ENCODE data around the gene HDAC7.

The HDAC7 gene

GRCh38 chr12:47752552-47752951 lies 67.2 kb downstream of the HDAC7 start:
- no peaks in the 10 kb centered on the region for H3K36me3 Mint-ChIP-seq

GRCh38 chr12:47752121-47752520 lies 67.6 kb downstream of the HDAC7 start:
- peaks cover 34% of the 10 kb centered on the region for H3K4me1 Mint-ChIP-seq
- DNase-seq (ENCODE audit: low spot score in 2 of 2) (no peak), ATAC-seq (no peak)
- no peak overlapping the region for H3K4me3 Mint-ChIP-seq
- no peaks in the 10 kb centered on the region for H3K9me3 Mint-ChIP-seq
- H3K27ac Mint-ChIP-seq = peak overlapping the region; percentile 56
- no peaks in the 10 kb centered on the region for H3K36me3 Mint-ChIP-seq

More at GRCh38 chr12:47752552-47752951, 67.2 kb downstream of the HDAC7 start:
- ATAC-seq (no peak), DNase-seq (ENCODE audit: low spot score in 2 of 2) (no peak)
- peaks cover 38% of the 10 kb centered on the region for H3K4me1 Mint-ChIP-seq
- peak overlapping the region; percentile 56 for H3K27ac Mint-ChIP-seq
- H3K9me3 Mint-ChIP-seq = no peaks in the 10 kb centered on the region
- H3K4me3 Mint-ChIP-seq = no peak overlapping the region

GRCh38 chr12:47751561-47751960 lies 68.1 kb downstream of the HDAC7 start:
- H3K4me1 Mint-ChIP-seq = peaks cover 28% of the 10 kb centered on the region
- no peak for DNase-seq (ENCODE audit: low spot score in 2 of 2)
- H3K9me3 Mint-ChIP-seq = no peaks in the 10 kb centered on the region
- H3K4me3 Mint-ChIP-seq = no peak overlapping the region
- no peaks in the 10 kb centered on the region for H3K36me3 Mint-ChIP-seq
- H3K27ac Mint-ChIP-seq = peak overlapping the region; percentile 56
- ATAC-seq = no peak

- Mint-ChIP-seq H3K27ac (no peak overlapping the region), H3K9me3 (no peaks in the 10 kb centered on the region), H3K36me3 (no peaks in the 10 kb centered on the region), H3K4me3 (no peak overlapping the region), H3K4me1 (peaks cover 22% of the 10 kb centered on the region)
- no peak for DNase-seq (ENCODE audit: low spot score in 2 of 2)
- no peak for ATAC-seq
Measured at GRCh38 chr12:47750916-47751470, 68.7 kb downstream of the HDAC7 start.

- Mint-ChIP-seq H3K4me1 (peaks cover 16% of the 10 kb centered on the region), H3K36me3 (no peaks in the 10 kb centered on the region), H3K9me3 (no peaks in the 10 kb centered on the region), H3K27ac (peak overlapping the region; percentile 68), H3K4me3 (no peak overlapping the region)
- no peak for ATAC-seq
- no peak for DNase-seq (ENCODE audit: low spot score in 2 of 2)
Measured at GRCh38 chr12:47750229-47750798, 69.4 kb downstream of the HDAC7 start.

GRCh38 chr12:47748899-47749298 lies 70.8 kb downstream of the HDAC7 start:
- H3K36me3 Mint-ChIP-seq = no peaks in the 10 kb centered on the region
- H3K4me1 Mint-ChIP-seq = peaks cover 8% of the 10 kb centered on the region
- ATAC-seq (no peak), DNase-seq (ENCODE audit: low spot score in 2 of 2) (no peak)
- no peak overlapping the region for H3K4me3 Mint-ChIP-seq
- H3K27ac Mint-ChIP-seq = peak overlapping the region; percentile 29
- H3K9me3 Mint-ChIP-seq = no peaks in the 10 kb centered on the region

- Mint-ChIP-seq H3K4me3 (no peak overlapping the region), H3K36me3 (no peaks in the 10 kb centered on the region), H3K9me3 (no peaks in the 10 kb centered on the region), H3K27ac (no peak overlapping the region), H3K4me1 (peaks cover 9% of the 10 kb centered on the region)
- DNase-seq (ENCODE audit: low spot score in 2 of 2) (no peak), ATAC-seq (no peak)
Measured at GRCh38 chr12:47748507-47748828, 71.2 kb downstream of the HDAC7 start.

GRCh38 chr12:47747596-47748506 lies 71.9 kb downstream of the HDAC7 start:
- no peak overlapping the region for H3K4me3 Mint-ChIP-seq
- no peaks in the 10 kb centered on the region for H3K36me3 Mint-ChIP-seq
- H3K4me1 Mint-ChIP-seq = peaks cover 8% of the 10 kb centered on the region
- no peaks in the 10 kb centered on the region for H3K9me3 Mint-ChIP-seq
- ATAC-seq (no peak), DNase-seq (ENCODE audit: low spot score in 2 of 2) (no peak)
- no peak overlapping the region for H3K27ac Mint-ChIP-seq

GRCh38 chr12:47747126-47747525 lies 72.6 kb downstream of the HDAC7 start:
- DNase-seq (ENCODE audit: low spot score in 2 of 2) = no peak
- H3K27ac Mint-ChIP-seq = no peak overlapping the region
- H3K4me3 Mint-ChIP-seq = no peak overlapping the region
- ATAC-seq = no peak
- no peaks in the 10 kb centered on the region for H3K36me3 Mint-ChIP-seq
- no peaks in the 10 kb centered on the region for H3K9me3 Mint-ChIP-seq
- H3K4me1 Mint-ChIP-seq = peaks cover 13% of the 10 kb centered on the region

- Mint-ChIP-seq H3K36me3 (peaks cover under 1% of the 10 kb centered on the region), H3K4me1 (peaks cover 16% of the 10 kb centered on the region), H3K27ac (no peak overlapping the region), H3K4me3 (no peak overlapping the region), H3K9me3 (no peaks in the 10 kb centered on the region)
- DNase-seq (ENCODE audit: low spot score in 2 of 2) (no peak), ATAC-seq (no peak)
Measured at GRCh38 chr12:47746523-47746922, 73.2 kb downstream of the HDAC7 start.

GRCh38 chr12:47746073-47746472 lies 73.6 kb downstream of the HDAC7 start:
- H3K4me1 Mint-ChIP-seq = peaks cover 20% of the 10 kb centered on the region
- no peak overlapping the region for H3K4me3 Mint-ChIP-seq
- H3K36me3 Mint-ChIP-seq = peaks cover 5% of the 10 kb centered on the region
- no peaks in the 10 kb centered on the region for H3K9me3 Mint-ChIP-seq
- DNase-seq (ENCODE audit: low spot score in 2 of 2) (no peak), ATAC-seq (no peak)
- no peak overlapping the region for H3K27ac Mint-ChIP-seq

GRCh38 chr12:47745485-47746041 lies 74.1 kb downstream of the HDAC7 start:
- DNase-seq (ENCODE audit: low spot score in 2 of 2) (no peak), ATAC-seq (no peak)
- no peaks in the 10 kb centered on the region for H3K9me3 Mint-ChIP-seq
- H3K36me3 Mint-ChIP-seq = peaks cover 6% of the 10 kb centered on the region
- H3K27ac Mint-ChIP-seq = no peak overlapping the region
- H3K4me1 Mint-ChIP-seq = peaks cover 25% of the 10 kb centered on the region
- no peak overlapping the region for H3K4me3 Mint-ChIP-seq

- Mint-ChIP-seq H3K4me1 (peaks cover 32% of the 10 kb centered on the region), H3K36me3 (peaks cover 6% of the 10 kb centered on the region), H3K4me3 (no peak overlapping the region), H3K27ac (no peak overlapping the region), H3K9me3 (no peaks in the 10 kb centered on the region)
- ATAC-seq (no peak), DNase-seq (ENCODE audit: low spot score in 2 of 2) (no peak)
Measured at GRCh38 chr12:47744778-47745436, 74.8 kb downstream of the HDAC7 start.

- no peaks in the 10 kb centered on the region for H3K9me3 Mint-ChIP-seq
- H3K27ac Mint-ChIP-seq = peak overlapping the region; percentile 73
- H3K36me3 Mint-ChIP-seq = peaks cover 6% of the 10 kb centered on the region
- ATAC-seq (no peak), DNase-seq (ENCODE audit: low spot score in 2 of 2) (no peak)
- no peak overlapping the region for H3K4me3 Mint-ChIP-seq
- peaks cover 40% of the 10 kb centered on the region for H3K4me1 Mint-ChIP-seq
Measured at GRCh38 chr12:47744005-47744651, 75.6 kb downstream of the HDAC7 start.

- peak overlapping the region; percentile 73 for H3K27ac Mint-ChIP-seq
- H3K4me1 Mint-ChIP-seq = peaks cover 41% of the 10 kb centered on the region
- DNase-seq (ENCODE audit: low spot score in 2 of 2) (no peak), ATAC-seq (no peak)
- no peaks in the 10 kb centered on the region for H3K9me3 Mint-ChIP-seq
- peaks cover 6% of the 10 kb centered on the region for H3K36me3 Mint-ChIP-seq
- H3K4me3 Mint-ChIP-seq = no peak overlapping the region
Measured at GRCh38 chr12:47743311-47743860, 76.3 kb downstream of the HDAC7 start.

Measured in stimulated activated effector memory CD8-positive, alpha-beta T cell treated with anti-CD3 and anti-CD28 coated beads, Interleukin-12 subunit alpha, Interleukin-12 subunit beta, amount 100 ng/mL, for 72 hours (primary cell).